Kidney (tissue), 14 donors: ENCODE results near the gene WASF2. TPM values are rescaled to one million over a fixed set of nuclear protein-coding genes. Genes with fewer than 3 reads are reported as not detected.
A peak's percentile ranks its signal among the peaks of the same experiment; 100 is the strongest.

Experiments
- DNase-seq, 5 donors: peaks; one replicate each; pipeline ENCODE4 v3.0.0-alpha.2; 2013 to 2020
- FAIRE-seq: peaks from 2 replicates; lab custom pipeline; 2012; peaks lifted over from hg19 to GRCh38; lab: Jason Lieb, UNC
- H3K27ac ChIP-seq, 2 donors: one replicate each; pipeline ENCODE4 v1.7.0; 2013; ENCODE audit warnings: low read depth in 2 of 2, low read length in 2 of 2, inconsistent platforms in 1 of 2
- H3K27me3 ChIP-seq: one replicate; pipeline ENCODE4 v1.7.1; 2013; ENCODE audit warnings: low read length, inconsistent platforms; ENCODE audit not compliant: control insufficient read depth, insufficient read depth
- H3K36me3 ChIP-seq, 3 donors: one replicate each; pipeline versions ENCODE4 v1.7.0 to v1.7.1; 2013; ENCODE audit warnings: low read length in 3 of 3, control low read depth in 1 of 3, inconsistent platforms in 1 of 3; ENCODE audit not compliant: insufficient read depth in 3 of 3, control insufficient read depth in 2 of 3
- H3K4me1 ChIP-seq, 3 donors: one replicate each; pipeline versions ENCODE4 v1.7.0 to v1.7.1; 2013; ENCODE audit warnings: low read length in 3 of 3, inconsistent platforms in 1 of 3, low read depth in 1 of 3; ENCODE audit not compliant: control insufficient read depth in 2 of 3, insufficient read depth in 2 of 3
- H3K4me3 ChIP-seq, 3 donors: one replicate each; pipeline versions ENCODE4 v1.7.0 to v1.8.1; 2013; ENCODE audit warnings: low read length in 3 of 3, control low read depth in 1 of 3, inconsistent platforms in 1 of 3
- H3K9ac ChIP-seq, 3 donors: one replicate each; pipeline versions ENCODE4 v1.7.0 to v1.7.1; 2013; ENCODE audit warnings: low read length in 3 of 3, control low read depth in 1 of 3, inconsistent platforms in 1 of 3
- H3K9me3 ChIP-seq, 3 donors: one replicate each; pipeline versions ENCODE4 v1.7.0 to v1.7.1; 2013; ENCODE audit warnings: low read length in 3 of 3, control low read depth in 1 of 3, inconsistent platforms in 1 of 3; ENCODE audit not compliant: control insufficient read depth in 2 of 3, insufficient read depth in 1 of 3
- CTCF ChIP-seq: IDR thresholded peaks from 3 replicates; pipeline ENCODE4 v1.5.1; 2012; ENCODE audit warnings: mild to moderate bottlenecking, moderate library complexity, borderline replicate concordance; ENCODE audit not compliant: insufficient read depth; ENCODE audit errors: extremely low read depth
- intact Hi-C: fragments of 100-400 bp; cut with DNase I; formaldehyde crosslinking; loops from one replicate; pipeline ENCODE4 v1.11.1; 2022
- polyA plus RNA-seq: library from polyadenylated mRNA; stranded (reverse); fragments of 350-450 nt; fragmentation: Illumina TruSeq; extraction: RNeasy Lipid Tissue Mini Kit (QIAGEN cat#74804); gene quantifications from one replicate; pipeline ENCODE4 v1.2.3, GENCODE V29; 2014; ENCODE audit warnings: low read depth, low replicate concordance; ENCODE audit not compliant: insufficient read depth
- total RNA-seq: library from RNA; stranded (reverse); fragmentation: NEBNext Ultra II Directional; extraction: Animal tissue kit (Norgen Biotek cat#: 25700); gene quantifications from one replicate; pipeline ENCODE4 v1.2.1, GENCODE V29; 2021
- donor health status: control.
- donor health status: control.
- donor health status: control.
- donor health status: control.
- donor health status: control.
- donor health status: DM: yes; HTN: yes; CAD: no.
- donor health status: Normal renal cell carcinoma (clear cell type).

Gene WASF2
- total and polyA plus RNA-seq, 2 donors from 2014 or later = 23.9 to 159 TPM

- Histone ChIP-seq H3K4me3 (no peak overlapping the region), H3K36me3 (no peaks in the 10 kb centered on the region), H3K27me3 (no peaks in the 10 kb centered on the region), H3K27ac (peak overlapping the region in 1 of 2 donors; percentile 16), H3K9me3 (no peaks in the 10 kb centered on the region), H3K4me1 (peaks cover 4 to 29% (median 18%) of the 10 kb centered on the region in 3 donors), H3K9ac (no peak overlapping the region)
- FAIRE-seq (no peak), DNase-seq (no peak)
- intact Hi-C loops = no loop called here
- no peak for TF ChIP-seq CTCF
Measured at GRCh38 chr1:27438621-27439061, 51.3 kb downstream of the WASF2 start.

GRCh38 chr1:27436204-27437159 lies 53.5 kb downstream of the WASF2 start:
- peaks cover 4 to 36% (median 23%) of the 10 kb centered on the region in 3 donors for H3K4me1 ChIP-seq
- H3K27me3 ChIP-seq = no peaks in the 10 kb centered on the region
- H3K36me3 ChIP-seq = no peaks in the 10 kb centered on the region
- intact Hi-C loops = no loop called here
- no peak overlapping the region for H3K4me3 ChIP-seq
- no peak overlapping the region for H3K9ac ChIP-seq
- peak; percentile 38 for FAIRE-seq
- H3K9me3 ChIP-seq = no peaks in the 10 kb centered on the region
- DNase-seq = peak in 1 of 5 donors; percentile 65
- TF ChIP-seq CTCF = no peak
- peak overlapping the region in 1 of 2 donors; percentile 20 for H3K27ac ChIP-seq

DNA sequence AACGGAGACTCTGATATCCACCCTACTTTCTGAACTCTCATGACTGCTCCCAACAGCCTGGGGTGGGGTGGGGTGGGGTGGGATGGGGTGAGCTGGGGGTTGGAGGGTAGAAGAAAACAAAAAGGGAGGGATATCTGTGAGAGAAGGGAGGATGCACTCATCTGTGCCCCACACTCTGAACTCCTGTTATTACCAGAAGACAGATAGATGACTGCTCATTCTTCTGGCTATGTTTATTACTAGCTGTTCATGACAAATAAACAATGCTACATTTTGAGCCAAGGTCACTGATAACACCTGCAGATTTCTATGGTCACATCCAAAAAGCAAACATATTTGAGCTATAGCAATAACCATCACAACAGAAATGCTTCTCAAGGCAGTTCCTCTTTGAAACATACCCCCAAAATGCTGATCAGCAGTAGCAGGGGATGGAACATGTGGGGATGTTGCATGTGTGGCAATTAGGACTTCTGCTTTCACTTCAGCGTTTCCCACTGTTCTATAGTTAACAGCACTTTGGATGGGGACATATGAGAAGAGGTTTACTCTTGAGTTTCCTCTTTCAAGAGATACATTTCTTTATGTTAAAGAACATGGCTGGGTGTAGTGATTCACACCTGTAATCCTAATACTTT lies 54.3 kb downstream of the WASF2 start:
- TF ChIP-seq CTCF = no peak
- H3K9me3 ChIP-seq = no peaks in the 10 kb centered on the region
- peaks cover 4 to 43% (median 31%) of the 10 kb centered on the region in 3 donors for H3K4me1 ChIP-seq
- no peak overlapping the region for H3K27ac ChIP-seq
- no peaks in the 10 kb centered on the region for H3K36me3 ChIP-seq
- DNase-seq (no peak), FAIRE-seq (no peak)
- no peak overlapping the region for H3K4me3 ChIP-seq
- H3K9ac ChIP-seq = no peak overlapping the region
- H3K27me3 ChIP-seq = no peaks in the 10 kb centered on the region
- intact Hi-C loops = no loop called here
